ELR (cell line): ENCODE results near the gene NEURL1.

Source experiments
- DNase-seq: peaks from one replicate; pipeline ENCODE4 v3.0.0-alpha.2; 2015; ENCODE audit warnings: low read depth

Gene NEURL1

DNA sequence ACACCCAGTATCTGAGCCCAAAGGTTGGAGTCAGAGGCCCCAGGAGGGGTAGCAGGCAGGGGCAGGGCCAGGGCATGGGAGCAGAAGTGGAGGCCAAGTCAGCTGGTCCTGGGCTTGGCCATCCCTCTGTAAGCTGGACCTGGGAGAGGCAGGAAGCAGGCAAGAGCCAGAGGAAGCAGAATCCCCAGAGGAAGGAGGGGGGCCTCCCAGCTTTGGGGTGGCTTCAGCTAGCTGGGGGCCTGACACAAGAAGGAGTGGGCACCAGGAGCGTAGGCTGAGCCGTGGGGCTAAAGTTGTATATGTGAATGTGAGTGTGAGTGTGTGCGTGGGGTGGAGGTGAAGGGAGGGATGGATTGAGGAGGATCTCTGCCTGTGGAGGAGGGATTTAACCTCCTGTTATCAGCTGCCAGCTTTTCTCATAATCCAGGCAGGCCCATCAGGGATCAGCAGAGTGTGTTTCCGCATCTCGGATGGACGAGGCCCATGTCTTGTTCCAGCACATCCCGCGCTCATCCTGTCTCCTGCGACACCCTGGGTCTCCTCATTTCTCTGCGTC is 54.0 kb downstream of the NEURL1 start:
- DNase-seq, result no peak

DNA sequence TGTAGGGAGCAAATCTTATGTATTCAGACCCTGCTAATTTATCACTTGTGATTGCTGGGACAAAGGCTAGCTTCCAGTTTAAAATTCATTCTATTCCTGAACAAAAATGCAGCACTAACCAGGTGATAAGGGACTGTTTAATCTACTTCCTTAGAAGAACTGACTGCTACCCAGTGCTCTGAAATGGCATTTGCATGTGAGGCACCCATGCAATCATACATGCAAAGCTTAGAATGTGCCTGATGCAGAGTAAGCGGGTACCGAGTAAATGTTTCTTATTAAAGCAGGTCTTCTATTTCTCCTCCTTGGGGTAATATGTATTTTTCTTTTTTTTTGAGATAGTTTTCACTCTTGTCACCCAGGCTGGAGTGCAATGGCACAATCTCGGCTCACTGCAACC is 54.5 kb downstream of the NEURL1 start:
- no peak for DNase-seq

DNA sequence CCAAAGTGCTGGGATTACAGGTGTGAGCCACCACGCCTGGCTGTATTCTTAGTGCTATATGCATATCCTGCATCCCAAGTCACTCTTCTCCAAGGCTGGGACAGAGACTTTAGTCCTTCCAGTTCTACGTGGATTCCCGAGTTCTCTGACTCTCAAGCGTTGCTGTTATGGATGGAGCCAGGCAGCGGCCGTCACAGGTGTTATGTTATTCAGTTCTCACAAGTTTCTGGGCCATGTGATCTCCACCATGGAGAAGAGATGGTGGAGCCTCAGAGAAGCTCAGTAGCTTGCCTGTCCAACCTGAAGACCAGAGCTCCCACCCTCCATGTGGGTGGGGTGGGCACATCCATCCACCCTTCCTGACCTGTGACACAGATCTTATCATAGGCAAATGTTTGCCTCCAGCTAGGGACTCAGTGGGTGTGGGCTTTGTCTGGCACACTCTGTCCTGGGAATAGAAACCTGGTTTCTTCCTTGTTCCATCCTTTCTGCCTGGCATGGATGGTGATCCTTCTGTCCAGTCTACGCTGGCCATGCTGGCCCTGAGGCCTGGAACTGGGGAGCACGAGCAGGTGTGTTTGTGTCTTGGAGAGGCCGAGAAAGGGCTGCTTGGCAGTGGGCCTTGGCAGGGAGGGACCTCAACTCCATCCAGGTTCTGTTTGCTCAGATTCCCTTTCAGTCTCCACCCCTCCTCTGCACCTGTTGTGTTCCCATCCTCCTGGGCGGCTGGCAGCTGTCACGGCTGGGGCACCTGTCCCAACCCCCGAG is 55.3 kb downstream of the NEURL1 start:
- DNase-seq, result no peak

DNA sequence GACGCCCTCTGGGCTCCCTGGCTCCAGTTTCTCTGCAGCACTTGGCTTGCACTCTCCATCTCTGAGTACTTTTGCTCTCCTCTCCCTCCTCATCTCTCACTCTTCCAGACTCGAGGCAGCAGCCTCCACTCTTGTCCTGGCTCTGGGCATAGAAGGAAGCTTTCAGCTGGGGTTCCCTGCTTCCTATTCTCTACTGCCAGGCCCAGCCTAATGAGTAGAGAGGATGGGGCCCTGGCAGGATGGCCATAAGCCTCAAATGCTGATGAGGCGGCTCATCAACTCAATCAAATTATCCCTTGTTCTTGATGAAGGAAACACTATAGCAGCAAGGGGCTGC is 55.8 kb downstream of the NEURL1 start:
- no peak for DNase-seq

DNA sequence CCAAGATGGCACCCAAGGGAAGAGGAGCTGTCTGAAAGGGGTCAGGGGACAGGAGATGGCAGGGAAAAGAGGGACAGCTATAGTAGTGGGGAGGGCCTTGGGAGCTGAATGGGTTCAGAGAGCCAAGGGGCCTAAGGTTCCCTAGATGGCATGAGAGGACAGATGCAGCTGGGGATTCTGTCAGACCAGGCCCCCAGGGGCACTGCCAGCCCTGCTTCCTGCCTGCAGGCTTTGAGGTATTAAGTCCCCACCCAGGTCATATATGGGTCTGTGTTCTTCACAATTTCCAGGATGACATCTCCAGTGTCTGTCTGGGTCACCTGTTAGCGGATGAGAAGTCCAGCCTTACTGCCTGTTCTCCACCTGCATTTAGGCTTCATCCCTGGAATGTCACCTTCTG is 56.7 kb downstream of the NEURL1 start:
- DNase-seq, result no peak

DNA sequence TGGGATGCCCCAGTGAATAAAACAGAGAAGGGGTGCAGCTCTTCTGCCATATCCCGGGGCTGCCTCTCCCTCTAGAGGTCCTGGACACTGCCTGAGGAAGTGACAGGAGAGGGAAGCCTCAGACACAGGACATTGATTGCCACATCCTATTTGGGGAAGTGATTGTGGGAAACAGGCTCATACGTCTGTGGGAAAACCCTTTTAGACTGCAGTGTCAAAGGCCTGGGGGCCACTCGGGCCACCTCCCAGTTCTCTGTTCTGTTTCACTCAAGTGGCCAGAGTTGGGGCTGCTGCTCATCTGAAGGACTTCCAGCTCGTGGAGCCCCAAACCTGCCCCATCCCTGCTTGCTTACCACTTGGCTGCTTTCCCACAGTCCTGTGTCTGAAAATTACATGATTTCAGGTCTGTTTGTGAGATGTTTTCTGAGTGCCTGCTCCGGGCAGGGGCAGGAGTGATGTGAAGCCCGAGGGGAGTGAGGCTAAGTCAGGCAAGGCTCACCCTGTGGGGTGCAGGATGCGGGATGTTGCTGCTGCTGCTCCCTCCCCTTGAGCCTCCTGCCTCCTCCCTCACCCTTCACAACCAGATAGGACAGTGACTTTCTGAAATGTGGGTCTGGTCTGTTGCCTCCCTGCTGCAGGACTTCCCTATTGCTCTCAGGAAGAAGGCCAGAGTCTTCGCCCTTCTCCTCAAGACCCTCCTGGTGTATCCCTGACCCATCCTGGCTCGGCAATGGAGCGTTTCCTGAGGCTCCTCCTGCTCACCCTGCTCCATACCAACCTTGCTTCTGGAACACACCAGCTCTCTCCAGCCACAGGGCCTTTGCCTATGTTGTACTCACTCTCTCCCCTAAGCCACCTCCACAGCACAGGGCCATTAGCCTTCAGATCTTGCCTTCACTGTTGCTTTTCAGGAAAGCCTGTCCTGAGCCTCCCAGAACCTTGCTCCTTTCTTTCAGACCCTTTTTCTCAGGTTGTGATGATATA is 58.4 kb downstream of the NEURL1 start:
- DNase-seq, result no peak

DNA sequence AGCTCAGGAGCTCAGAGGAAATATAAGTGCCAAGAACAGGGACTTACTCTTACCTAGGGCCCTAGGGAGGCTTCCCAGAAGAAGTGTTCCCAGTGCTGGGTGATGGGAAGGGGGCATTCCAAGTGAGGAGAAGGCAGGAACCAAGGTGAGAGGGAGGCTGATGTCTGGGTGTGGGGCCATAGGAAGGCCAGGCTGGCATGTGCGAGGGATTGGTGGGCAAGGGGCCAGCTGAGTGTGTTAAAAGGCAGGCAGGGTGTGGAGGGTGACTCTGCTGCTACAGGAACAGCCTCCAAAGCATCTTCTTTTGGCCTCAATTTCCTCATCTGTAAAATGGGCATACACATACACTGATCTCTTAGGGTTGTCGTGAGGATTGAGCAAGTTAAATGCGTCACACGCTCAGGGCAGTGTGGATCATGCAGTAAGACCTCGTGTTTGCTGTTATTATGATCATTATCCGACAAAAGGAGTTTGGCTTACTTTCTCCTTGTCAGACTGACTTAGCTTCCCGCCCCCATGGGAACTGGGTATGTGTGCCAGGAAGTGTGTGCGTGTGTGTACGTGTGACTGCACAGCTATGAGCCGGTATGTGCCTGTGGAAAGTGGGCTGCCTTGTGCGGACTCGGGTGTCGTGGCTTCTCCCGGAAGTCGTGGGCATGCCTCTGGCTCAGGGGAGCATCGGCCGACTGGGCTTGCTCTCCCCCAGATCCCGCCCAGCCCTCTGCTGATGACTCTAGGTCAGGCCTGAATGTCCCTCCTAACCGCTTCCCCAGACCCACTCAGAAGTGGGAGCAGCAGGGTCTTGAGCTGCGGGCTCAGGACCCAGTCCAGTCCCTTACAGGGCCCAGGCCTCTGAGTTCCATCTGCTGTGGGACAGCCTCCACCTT is 59.6 kb downstream of the NEURL1 start:
- DNase-seq, result no peak

DNA sequence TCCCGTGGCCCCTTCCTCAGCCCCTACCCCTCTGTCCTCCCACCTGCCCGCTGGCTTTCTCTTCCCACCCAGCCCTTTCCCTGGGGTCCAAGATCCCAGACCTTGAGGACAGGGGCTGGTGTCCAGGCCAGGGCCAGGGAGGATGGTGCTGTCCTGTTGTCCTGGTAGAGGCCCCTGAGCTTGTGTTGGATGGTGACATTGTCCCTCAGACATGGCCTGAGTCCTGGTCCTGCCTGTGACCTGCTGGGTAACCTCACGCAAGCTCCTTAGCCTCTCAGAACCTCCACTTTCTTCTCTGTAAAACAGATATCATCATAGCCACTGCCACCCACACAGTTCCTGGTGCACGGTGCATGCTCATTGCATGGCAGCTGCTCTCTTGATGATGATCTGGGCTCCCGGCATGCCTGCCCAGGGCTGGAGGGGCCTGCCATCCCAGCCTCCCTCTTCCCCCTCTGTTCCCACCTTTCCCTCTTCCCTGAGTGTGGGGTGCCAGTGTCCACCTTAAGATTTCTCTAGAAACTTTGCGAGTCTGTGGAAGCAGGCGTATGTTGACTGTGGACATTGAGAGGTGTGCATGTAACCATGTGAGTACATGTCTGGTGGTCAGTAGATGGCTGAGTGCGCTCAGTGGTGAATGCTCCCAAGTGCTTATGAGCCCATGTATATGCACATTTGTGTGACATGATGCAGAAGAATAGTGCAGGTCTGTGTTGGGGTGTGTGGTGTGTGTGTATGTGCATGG is 60.4 kb downstream of the NEURL1 start:
- DNase-seq, result no peak

DNA sequence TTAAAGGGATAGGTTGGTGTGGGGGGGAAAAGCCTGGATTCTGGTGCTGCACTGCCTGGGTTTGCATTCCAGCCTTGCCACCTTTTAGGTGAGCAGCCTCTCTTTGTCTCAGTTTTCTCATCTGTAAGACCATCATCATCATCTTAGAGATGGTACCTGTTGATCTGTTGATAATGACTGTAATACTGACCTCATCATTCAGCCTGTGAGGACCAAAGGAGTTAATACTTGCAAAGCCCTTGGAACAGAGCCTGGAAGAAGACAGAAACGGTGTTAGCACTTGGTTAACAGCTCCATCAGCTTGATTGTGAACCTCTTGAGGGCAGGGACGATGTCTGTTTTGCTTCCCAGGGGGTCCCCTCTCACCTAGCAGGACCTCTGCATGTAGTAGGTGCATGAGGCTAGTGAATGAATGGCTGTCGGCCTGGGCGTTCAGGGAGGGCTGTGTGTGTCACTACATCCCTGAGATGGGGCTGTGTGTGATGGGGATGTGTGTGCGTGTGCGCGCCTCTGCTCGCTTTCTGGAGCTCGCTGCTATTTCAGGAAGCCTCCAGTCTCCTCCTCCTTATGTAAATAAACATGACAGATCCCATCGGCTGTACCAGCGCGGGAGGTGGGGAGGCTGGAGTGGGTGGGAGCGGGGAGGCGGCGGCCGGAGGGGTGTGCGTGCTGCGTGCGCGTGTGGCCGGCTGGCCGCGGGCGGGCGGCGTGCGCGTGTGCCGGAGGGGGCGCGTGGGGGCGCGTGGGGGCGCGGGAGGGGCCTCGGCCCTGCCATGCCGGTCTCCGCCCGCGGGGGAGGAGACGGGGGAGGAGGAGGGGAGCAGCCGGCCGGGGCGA is 61.2 kb downstream of the NEURL1 start:
- peak; percentile 70 for DNase-seq

DNA sequence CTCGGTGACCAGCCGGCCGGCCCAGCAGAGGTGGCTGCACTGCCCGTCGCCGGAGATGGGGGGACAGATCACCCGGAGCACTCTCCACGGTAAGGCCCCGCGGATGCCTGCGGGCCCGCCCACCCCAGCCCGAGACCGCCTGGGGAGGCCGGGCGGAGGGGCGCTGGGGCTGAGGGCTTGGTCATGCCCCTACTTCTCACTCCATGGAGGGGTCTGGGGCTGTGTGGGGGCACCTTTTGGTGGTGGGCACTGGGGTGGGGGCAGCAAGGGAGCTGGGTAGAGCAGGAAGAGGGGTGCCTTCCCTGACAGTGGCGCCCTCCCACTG is 61.8 kb downstream of the NEURL1 start:
- DNase-seq, result no peak

DNA sequence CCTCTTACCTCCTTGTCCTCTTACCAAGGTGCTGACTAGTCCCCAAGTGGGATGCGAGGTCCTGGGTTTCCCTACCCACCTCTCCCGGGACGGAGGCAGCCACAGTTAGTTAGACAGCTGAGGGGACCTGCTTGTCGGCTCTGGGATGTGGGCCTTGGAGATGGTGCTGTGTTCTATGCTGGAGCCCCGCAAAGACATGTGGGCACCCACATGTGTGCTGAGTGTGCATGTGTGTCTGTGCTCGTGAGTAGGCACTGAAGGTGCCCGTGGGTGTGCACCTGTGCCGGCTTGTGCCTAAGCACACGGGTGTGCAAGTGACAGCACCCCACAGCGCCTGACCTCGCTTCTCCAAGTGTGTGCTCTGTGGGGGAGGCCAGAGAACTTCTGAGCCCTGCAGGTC is 62.2 kb downstream of the NEURL1 start:
- no peak for DNase-seq

DNA sequence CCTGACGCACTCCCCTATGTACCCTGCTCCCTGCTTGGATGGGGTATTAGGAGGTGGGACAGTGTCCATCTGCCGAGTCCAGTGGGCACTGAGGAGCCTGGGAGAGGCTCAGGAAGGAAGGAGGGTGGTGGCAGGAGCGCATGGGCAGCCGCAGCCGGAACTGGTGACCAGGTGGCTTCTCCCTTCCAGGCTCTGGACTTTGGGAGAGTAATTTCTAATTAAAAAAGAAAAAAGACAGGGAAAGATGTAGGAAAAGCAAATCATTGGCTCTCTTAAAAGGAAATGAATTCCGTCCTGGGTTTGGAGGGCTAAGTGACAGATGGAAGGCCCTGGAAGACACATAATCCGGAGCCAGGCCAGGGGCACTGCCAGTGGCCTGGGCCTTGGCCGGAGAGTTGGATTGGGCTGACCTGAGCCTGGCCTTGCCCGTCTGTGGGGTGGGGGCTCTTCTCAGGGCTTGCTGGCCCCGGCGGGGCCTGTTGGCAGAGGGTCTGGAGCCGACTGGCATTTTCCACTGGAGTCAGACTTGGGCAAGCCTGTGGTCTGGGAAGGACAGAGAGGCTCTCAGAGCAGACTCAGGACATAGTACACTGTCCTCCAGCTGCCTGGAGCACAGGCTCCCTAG is 63.0 kb downstream of the NEURL1 start:
- no peak for DNase-seq

DNA sequence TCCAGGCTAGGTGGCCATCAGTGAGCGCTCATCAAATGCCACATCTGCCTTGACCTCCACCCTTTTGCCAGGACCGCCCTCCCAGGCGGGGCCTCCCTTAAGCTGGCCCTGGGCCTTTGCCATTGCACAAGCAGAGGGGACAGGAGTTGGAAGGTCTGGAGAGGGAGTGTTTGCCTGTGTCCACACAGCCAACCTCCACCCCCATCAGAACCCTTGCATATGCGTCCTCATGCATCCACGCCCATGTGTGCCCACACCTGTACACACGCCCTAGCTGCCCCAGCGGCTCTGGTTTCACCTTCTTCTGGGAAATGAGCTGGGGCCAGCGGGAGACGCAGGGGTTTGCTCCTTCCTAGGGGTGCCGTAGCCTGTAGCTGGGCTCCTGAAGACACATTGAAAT is 64.0 kb downstream of the NEURL1 start:
- DNase-seq, result no peak

DNA sequence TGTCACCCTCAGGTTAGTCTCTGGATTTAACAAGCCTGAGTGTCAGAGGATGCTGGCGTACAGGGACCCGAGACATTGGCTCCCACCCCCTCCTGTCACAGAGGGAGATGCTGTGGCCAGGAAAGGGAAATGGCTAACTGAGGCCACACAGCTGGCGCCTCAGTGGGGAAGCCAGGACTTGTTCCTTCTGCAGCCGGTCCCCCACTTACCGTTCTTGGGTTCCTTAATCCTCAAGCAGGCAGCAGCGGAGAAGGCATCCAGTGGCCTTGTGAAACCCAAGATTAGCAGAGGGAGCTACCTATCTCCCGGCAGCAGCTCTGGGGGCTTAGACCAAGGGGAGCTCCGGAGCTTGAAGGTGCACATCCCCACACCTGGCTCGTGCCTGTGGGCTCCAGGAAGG is 65.4 kb downstream of the NEURL1 start:
- no peak for DNase-seq

DNA sequence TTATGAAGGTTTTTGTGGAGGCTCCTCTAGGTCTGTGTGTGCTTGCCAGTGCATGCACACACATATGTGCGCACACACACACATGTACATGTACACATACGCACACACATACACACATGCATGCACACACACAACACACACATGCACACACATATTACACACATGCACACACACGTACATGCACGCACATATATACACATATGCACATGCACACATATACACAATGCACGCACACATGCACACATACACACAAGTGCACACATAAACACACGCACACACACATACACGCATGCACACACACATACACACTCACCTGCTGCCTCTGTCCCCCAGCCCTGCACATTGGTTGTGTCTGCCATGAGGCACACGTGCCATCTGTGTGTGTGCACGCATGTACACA is 66.3 kb downstream of the NEURL1 start:
- DNase-seq, result no peak

DNA sequence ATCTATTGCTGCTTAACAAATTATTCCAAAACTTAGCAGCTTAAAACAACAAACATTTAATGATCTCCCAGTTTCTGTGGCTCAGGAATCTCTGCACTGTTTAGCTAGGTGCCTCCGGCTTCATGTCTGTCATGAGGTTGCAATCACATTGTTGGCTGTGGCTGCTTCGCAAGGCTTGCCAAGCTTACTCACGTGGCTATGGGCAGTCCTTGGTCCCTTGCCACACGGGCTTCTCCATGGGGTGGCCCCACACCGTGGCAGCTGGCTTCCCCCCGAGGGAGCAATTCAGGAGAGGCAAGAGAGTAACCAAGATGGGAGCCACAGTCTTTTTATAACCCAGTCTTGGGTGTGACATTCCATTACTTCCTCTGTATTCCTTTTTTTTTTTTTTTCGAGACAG is 67.4 kb downstream of the NEURL1 start:
- no peak for DNase-seq

DNA sequence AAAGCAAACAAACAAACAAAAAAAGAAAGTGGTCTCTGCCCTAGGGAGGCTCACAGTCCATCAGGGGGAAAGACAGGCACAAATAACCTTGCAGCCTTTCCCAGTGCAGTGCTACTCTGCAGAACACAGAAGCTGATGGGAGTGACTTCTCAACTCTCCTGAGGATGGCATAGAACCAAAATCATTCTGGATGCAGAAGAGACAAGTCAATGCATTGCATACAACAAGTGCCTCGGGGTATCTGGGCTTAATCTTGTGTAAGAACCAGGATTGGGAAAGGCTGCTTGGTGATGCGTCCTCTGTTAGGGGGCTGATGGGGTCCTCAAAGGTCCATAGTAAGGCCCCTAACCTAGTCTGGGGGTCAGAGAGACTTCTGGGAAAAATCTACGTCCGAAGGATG is 68.9 kb downstream of the NEURL1 start:
- DNase-seq, result no peak

DNA sequence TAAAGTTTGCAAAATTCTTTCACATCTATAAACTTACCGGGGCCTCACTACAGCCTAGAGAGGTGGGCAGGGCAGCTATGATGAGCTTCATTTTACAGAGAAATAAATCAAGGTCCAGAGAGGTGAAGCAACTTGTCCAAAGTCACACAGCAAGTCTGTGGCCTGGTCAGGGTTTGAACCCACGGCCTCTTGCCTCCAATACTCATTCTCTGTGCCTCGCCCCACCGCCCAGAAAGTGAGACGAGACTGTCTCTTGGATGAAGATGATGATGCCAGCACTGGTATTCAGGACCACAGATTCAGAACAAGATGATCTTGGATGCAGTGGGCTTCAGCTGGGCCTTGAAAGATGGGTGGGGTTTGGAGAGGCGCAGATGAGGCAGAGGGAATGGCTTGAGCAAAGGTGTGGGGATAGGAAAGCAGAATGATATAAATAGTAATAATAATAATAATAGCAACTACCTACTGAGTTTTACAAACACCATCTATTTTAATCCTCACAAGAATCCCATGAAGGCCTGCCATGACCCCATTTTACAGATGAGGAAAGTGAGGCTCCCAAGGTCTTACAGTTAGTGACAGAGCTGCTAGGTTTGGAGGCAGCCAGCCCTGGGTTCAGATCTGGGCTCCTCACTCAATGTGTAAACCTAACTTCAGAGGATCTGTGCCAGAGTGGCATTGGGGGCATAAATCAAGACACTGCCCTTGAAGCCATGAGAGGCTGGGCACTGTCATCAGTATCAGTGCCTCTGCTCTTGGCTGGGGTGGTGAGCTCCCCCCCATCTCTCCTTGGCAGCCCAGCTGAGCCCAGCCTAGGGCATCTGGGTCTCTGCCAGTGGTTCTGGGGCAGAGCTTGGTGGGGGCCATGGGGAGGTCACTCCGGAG is 70.0 kb downstream of the NEURL1 start:
- no peak for DNase-seq

DNA sequence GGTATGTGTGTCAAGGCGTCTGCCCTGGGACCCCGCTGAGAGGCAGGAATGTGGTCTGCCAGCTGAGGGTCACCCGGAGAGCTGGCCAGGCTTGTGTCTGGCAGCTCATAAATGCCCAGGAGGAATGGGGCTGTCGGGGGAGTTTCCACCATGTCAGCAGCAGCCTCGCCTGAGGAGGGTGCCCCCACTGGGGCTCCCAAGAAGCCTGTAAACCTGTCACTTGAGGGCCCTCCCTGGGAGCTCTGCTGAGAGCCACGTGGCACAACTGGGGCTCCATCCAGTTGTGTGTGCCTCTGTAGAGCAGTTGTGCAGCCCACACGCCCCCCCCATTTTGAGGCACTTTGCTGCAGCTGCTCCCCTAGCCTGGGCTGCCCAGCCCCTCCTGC is 70.6 kb downstream of the NEURL1 start:
- DNase-seq, result no peak
